Central memory CD4-positive, alpha-beta T cell (primary cell): ENCODE data around the gene SAMM50.
"Not testable (repeated sequence)": the region's sequence is repeated elsewhere in the genome, so short reads cannot be mapped to it uniquely, and the experiment has no call there.

ENCODE experiments used
- DNase-seq: peaks from one replicate; pipeline ENCODE4 v3.0.0; 2022

The SAMM50 gene

DNA sequence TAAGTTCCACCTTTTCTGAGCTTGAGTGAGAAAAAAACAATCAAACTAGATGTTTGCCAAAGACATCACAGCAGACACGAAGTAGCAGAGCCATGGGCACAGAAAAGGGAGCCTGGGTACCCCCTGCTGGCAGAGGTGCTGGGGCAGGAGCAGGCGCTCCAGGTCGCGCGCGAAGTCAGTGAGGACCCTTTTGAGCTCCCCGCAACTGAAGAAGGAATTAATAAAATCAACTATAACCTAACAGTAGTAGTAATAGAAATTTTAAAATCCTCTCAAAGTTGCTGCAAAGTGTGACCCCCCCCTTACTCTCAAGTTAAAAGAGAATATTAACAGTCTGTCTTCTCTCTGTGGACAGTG, 48.8 kb downstream of the SAMM50 start:
- DNase-seq: no peak

DNA sequence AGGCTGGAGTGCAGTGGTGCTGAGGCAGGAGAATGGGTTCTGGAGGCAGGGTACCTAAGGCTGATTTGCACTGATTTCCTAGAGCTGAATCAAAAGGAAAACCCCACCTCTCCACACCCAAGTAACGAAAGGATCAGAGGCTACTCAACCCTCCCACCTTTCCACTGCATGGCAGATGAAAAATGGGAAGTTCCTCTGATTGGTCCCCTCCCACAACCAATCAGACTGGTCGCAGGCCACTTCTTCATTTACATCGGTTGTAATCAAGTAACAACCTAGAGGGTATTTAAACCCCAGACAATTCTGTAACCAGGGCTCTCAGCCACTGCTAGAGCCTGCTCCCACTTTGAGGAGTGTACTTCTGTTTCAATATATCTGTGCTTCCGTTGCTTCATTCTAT, 50.3 kb downstream of the SAMM50 start:
- DNase-seq: no peak

DNA sequence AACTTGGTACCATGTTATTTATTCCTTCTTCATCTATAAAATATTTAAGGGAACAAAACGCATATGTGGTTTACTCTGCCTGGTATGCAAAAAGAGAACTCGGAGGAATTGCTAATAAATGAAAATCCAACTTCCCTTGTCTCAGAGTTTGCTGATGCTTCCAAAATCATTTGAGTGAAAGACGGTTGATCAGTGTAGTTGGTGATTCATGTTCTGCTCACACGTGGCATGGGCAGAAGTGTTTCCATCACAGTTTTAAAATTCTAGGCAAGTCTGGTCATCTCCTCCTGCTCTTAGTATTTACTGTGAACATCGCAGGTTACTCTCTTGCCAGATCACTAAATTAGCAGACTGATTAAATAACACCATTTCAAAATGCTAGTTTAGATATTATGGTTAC, 56.9 kb downstream of the SAMM50 start:
- DNase-seq: no peak

DNA sequence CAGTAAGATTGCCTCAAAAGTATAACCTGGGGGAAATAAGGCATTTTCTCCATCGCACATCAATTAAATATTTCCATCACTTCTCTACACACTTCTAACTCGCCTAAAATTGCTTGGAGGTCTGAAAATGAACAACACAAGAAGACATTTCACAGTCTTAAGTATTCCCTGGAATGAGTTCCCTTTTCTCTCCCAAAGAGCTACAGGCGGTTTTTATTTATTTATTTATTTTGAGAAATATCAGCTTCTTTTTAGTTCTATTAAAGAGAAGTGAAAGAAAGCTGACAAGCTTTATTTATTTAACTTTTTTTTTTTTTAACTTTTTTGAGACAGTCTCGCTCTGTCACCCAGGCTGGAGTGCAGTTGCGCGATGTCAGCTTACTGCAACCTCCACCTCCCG, 57.3 kb downstream of the SAMM50 start:
- DNase-seq: no peak

DNA sequence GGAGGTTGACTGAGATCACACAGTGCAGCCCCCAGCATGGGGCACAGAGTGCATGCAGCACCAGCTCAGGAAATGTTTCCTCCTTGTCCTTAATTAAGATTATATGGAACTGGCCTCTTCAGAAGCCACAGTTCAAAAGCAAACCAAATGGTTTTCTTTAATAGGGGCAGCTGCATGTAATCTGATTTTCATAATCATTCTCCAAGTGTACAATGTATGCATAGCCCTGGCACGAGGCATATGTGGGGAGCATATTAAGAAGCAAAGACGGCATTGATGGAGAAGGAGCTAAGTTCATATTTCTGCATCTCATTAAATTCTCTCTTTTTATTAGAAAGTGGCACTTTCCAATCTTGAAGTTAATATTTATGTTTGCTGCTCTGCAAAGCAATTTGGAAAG, 59.0 kb downstream of the SAMM50 start:
- DNase-seq: no peak

DNA sequence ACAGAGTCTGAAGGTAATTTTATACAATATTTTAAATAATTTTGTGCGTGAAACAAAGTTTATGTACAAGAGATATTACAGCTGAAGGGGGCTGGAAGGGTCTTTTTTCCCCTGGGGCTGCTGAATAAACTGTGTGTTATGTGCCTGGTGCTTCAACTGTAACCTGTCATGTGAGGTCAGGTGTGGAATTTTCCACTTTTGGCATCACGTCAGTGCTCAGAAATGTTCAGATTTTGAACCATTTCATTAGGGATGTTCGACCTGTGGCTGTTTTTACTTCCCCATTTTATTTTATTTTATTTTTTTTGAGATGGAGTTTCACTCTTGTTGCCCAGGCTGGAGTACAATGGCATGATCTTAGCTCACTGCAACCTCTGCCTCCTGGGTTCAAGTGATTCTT, 61.3 kb downstream of the SAMM50 start:
- not testable (repeated sequence) for DNase-seq

DNA sequence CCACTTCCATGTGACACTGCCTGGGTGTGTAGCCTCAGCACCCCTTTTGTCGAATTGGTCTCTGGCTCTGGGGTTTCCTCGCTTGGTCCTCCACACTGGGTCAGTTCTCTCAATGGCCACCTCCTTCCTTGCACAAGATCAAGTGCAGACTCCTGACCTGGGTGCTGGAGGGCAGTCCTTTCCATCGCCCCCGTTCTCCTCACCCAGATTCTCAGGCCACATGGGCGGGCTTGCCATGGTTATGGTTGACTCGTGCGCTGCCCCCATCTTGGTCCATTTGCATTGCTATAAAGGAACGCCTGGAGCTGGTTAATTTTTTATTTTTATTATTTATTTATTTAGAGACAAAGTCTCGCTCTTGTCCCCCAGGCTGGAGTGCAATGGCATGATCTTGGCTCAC, 63.4 kb downstream of the SAMM50 start:
- DNase-seq: no peak

DNA sequence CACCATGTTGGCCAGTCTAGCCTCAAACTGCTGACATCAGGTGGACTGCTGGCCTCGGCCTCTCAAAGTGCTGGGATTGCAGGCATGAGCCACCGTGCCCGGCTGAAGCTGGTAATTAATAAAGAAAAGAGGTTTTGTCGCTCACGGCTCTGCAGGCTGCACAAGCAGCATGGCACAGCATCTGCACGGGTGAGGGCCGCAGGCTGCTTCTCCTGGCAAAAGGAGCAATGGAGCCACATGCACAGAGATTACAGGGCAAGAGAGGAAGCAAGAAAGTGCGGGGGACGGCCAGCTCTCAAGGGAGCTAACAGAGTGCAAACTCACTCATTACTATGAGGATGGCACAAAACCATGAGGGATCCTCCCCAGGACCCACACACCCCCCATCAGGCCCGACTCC, 64.2 kb downstream of the SAMM50 start:
- no peak for DNase-seq

DNA sequence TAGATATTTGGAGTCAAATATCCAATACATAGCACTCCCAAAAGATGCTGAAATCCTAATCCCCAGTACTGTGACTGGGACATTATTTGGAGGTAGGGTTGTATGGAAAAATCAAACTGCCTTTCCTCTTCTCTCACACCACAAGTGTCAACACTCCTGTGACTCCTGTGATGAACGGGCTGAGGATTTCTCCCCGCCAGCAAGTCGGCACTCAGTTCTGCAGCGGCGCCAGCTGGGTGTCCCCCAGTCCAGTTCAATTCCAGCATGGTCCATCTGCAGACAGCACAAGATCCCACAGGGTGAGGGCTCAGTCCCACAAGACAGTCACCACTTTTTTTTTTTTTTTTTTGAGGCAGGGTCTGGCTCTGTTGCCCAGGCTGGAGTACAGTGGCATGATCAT, 64.6 kb downstream of the SAMM50 start:
- no peak for DNase-seq

DNA sequence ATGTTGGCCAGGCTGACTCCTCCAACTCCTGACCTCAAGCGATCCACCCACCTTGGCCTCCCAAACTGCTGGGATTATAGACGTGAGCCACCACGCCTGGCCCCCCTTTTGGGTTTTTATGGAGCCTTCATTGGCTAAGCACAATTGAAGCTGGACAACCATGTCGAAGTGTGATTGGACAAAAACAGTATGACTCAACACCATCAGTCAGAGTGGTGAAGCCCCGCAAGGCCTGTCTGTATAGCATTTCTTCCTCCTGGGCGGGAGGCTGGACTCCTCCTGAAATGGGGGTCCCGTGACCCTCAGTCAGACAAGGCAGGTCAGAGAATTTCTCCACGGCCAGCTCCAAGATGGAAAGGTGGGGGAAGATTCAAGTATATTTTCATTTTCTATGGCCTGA, 65.7 kb downstream of the SAMM50 start:
- DNase-seq: no peak

DNA sequence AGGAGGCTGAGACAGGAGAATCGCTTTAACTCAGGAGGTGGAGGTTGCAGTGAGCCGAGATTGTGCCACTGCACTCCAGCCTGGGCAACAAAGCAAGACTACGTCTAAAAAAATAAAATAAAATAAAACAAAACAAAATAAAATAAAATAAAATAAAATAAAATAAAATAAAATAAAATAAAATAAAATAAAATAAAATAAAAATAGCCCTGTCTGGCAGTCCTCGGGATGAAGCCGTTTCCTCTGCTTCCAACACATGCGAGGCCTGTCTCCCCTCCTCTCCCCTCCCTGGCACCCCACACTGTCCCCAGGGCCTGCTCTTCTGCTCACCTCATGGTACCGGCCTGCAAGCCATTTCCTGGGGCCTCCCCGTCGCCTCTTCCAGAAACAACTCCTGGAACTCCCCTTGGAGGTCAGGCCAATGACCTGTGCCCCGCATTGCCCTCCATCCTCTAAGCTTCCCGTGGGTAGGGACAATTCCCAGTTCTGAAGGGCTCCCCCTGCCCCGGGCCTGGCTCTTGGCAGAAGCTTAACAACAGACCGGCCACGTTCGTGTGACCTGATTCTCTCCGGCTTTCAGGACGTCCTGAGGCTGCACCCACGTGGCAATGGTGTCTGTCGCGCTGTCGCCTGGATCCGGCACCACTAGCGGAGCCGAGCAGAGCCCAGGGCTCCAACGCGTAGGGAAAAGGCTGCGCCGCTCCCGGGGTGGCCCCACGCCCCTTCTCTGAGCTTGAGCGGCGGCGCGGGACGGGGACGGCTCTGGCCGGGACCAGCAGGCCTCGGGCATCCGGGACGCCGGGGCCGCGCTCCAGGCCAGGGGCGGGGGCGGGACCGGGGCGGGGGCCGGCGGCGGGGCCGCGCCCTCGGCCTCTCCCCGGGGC, 68.4 kb downstream of the SAMM50 start:
- no peak for DNase-seq

DNA sequence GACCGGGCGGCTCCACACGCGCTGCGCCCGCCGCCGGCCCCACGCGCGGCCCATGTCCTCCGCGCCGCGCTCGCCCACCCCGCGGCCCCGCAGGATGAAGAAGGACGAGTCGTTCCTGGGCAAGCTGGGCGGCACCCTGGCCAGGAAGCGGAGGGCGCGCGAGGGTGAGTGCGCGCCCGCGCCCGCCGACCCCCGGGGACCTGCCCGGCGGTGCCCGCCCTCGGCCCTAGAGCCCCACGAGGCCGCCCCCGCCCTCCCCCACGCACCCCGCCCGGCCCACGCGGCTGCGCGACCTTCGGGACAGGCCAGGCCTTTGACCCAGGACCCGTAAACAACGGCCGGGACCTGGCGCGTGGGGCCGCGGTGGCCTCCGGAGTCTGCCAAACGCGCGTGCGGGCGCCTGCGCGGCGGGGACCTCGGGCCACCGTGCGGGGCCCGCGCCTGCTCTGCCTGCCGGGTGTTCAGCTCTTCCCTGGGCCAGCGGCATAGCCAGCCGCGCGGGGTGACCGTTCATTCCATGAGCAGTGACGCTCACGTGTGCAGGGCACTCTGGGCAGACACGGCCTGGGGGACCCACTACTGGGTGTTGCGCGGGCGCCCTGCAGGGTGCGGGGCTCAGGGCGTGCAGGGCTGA, 69.2 kb downstream of the SAMM50 start, which contains the start of gene PARVB:
Gene PARVB (plus strand): TSS at position 15 of the 634 bp plus-strand sequence. CDS start 38 bp downstream, at position 53.
- no peak for DNase-seq

DNA sequence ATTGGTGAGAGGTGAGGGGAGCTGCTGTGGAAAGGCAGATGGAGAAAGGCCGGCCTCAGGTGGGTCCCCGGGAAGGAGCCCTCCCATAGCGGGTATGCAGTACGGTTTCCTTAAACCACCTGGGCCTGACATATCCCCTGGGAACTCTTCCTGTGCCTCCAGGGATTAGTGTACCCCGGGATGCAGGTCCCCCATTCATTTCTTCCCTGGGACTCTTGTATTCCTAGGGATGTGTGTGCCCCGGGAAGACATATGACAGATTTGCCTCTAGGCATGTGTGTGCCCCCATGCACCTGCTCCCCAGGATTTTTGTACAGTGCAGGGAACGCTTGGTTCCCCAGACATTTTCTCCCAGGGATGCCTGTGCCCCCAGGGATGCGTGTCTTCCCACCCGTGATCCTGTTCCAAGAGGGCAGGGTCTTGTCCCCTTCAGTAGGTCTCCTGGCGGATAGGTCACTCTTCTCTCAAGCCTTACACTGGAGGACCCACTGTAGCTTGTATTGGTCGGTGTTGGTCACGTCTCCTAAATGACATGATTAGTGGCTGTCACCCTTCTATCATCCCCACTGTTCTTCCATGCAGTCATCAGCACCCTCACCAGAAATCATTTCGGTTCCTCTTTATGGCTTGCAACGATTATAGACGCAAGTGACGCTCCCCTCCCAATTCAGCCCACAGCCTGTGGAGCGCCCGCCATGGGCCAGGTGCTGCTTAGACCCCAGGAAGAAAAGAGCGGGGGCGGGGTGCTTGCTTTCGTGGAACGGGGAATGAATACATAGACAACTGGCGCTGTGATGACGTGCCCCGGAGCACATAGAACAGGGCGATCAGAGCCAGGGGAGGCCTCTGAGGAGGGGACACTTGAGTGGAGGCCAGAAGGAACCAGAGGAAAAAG, 70.2 kb downstream of the SAMM50 start:
- no peak for DNase-seq

DNA sequence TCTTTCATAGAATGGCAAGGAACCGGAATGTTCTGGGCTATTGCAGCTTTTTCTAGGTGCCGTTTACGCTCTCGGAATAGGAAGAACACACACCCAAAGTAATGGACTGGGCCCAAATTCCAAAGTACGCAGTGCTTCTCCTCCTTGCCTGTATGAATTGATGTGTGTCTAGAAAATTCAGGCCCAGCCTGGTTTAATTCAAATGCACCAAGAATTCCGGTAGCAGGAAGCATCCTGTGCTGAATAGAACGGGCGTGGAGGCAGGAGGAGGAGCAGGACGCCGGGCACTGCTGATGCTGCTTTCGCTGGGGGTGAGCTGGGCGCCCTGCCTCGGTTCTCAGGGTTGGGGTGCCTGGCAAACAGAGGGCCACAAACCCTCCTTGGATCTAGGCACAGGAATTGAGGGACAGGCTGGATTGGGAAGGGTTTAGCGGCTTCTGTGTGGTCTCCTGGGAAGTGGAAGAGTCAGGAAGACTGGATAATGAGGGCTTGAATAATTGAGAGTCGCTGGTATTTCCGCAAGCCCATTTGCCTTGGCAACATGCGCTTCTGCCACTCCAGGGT, 70.9 kb downstream of the SAMM50 start:
- no peak for DNase-seq

DNA sequence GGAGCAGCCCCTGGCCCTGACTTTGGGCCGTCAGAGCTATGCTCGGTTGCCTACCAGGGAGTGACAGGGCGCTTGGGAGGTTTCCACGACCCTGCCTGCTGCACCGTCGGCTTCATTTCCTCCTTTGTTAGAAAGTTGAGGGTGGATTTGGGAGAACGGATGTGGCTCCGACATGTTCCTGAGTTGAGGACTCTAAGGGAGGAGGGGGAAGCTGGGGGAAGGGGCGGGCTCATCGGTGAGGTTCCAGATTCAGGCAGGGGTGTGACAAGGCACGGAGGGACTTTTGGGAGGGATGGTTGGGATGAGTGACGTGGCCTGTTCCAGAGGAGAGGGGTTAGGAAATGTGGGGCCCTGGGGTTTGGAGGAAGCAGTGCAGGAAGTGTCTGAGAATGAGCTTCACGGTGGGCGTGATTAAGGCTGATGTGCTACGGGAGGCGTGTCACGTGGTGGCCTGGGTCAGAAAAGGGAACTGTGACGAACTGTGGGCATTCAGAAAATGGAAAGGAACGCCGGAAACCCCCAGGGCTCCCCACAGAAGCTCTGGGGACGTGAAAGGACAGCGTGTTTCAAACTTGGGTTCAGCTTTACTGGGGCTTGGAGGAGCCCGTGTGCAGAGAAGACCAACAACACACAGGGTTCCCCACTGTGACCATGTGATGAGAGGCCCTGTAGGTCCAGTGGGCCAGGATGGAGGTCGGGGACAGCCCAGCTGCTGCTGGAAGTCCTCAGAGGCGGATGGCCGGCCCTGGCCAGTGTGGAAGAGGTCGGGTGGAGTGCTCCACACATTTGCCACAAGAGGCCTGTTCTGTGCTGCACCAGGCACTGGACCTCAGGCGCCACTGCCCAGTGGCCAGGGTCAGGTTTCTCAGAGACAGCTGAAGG, 71.6 kb downstream of the SAMM50 start:
- DNase-seq: peak; percentile 53

DNA sequence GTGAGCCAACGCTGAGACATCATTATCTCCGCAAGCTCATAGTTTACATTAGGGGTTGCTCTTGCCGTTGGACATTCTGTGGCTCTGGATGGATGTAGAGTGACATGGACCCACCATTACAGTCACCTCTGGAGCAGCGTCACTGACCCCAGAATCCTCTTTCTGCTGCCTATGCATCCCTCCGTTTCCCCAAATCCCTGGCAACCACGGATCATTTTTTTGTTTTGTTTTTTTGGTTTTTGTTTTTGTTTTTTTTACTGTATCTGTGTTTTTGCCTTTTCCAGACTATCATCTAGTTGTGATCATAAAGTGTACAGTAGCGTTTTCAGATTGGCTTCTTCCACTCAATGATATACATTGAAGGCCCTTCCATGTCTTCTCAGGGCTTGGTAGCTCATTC, 72.8 kb downstream of the SAMM50 start:
- DNase-seq: no peak

DNA sequence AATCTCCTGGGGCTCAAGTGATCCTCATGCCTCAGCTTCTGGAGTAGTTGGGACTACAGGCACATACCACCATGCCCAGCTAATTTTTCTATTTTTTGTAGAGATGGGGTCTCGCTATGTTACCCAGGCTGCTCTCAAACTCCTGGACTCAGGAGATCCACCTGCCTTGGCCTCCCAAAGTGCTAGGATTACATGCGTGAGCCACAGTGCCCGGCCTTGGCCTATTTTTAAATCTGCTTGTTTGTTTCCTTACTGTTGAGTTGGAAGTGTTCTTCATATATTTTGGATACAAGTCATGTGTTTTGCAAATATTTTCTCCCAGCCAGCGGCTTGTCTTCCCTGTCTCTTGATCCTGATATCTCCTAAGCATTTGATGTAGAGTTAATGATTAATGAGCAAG, 73.8 kb downstream of the SAMM50 start:
- DNase-seq: no peak

DNA sequence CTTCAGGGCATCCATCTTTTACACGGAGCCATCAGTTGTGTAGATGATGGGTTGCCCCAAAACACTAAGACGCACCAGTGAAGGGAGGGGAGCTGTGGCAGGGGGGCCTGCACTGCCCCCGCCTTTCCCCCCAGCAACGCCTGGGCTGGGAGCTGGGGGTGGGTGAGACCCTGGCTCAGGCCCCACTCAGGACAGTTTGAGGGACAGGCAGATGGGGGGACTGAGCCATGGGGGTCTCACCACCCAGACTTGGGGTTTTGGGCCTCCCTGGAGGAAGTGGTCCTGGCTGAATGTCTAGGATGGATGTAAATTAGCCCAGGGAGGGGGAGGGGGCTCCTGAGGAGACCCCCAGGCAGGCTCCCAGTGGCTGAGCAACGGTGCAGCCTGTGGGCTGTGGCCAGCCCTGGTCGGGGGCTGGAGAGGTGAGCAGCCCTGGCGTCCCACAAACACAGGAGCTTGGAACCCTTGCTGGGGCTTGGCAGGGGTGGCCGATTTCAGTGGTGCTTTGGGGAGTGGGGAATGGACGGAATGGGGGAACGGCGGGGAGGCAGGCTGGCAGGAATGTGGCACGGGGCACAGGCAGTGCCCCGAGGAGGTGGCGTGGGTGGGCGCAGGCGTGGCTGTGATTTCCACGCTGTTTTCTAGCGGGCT, 74.9 kb downstream of the SAMM50 start:
- no peak for DNase-seq

DNA sequence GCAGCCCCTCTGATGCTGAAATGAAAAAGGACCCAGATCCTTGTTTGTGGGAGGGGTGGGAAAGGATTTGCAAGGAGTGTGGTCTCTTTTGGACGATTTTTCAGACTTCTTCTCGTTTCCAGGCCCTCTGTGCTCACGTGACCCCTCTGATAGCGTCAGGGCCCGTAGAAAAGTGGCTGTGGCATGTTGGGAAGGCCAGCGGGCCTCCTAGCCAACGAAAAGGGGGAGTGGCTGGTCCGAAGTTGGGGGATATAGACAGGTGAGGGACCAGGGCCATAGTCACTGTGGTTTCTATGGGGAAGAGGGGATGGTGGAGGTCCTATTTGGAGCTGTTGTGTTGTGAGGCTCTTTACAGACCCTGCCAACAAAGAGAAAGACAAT, 75.5 kb downstream of the SAMM50 start:
- DNase-seq: no peak

DNA sequence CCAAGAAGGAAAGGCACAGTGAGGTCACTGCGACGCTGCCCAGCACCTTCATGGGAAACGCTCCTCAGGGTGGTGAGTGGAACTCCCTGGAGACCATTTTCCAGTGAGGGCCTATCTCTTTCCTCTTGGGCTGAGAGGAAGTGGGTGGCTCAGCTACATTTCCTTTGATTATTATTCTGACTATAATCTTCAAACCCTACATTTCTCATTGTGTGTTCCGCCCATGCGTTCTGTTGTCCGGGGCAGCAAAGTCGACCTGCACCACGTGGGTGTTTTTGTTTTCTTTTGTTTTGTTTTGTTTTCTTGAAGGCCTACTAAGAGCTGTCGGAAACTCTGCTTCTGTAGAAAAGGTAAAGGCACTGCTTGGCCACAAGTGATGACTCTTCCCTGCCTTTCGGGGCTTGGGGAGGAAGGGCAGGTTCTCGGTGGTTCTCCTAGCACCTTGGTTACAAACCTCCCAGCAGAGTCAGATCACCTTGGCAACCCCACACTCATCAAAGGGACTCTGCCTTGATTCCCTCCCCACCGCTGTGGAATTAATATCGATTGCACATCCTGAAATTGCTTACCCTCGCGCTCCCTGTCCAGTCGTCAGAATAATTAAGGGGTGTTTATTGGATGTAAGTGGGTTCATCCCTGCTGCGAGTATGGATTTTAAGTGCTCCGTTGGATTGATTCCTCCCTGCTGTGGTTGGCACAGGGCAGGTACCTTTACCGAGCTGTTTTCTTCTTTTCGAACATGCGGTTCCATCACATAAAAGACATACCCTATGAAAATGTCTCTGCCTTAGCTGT, 76.1 kb downstream of the SAMM50 start:
- no peak for DNase-seq
